HG02981 (cell line): ENCODE measurements around the gene CCT7.
"Not testable (repeated sequence)": the region's sequence is repeated elsewhere in the genome, so short reads cannot be mapped to it uniquely, and the experiment has no call there.

ENCODE experiments used
- ATAC-seq: cut with Tn5 transposase; IDR thresholded peaks from one replicate; pipeline ENCODE4 v1.9.1; 2021; ENCODE audit warnings: mild to moderate bottlenecking, moderate library complexity; ENCODE audit not compliant: unreplicated experiment

CCT7 gene

GRCh38 chr2:73233932-73234832, at the start of gene CCT7:
CCT7 (plus strand) TSS chr2:73234308; CDS start chr2:73234379, 71 bp downstream.
- peak; percentile 60 for ATAC-seq

GRCh38 chr2:73185965-73186364, 48.1 kb upstream of the CCT7 start:
- no peak for ATAC-seq

- ATAC-seq, result no peak
Measured at GRCh38 chr2:73187549-73187948, 46.6 kb upstream of the CCT7 start.

- no peak for ATAC-seq
Measured at GRCh38 chr2:73197579-73197978, 36.5 kb upstream of the CCT7 start.

GRCh38 chr2:73200281-73200680, 33.8 kb upstream of the CCT7 start:
- not testable (repeated sequence) for ATAC-seq

- ATAC-seq, result no peak
Measured at GRCh38 chr2:73202156-73203054, 31.7 kb upstream of the CCT7 start, which contains the start of gene NOTO. NOTO (plus strand) TSS chr2:73202574; CDS start chr2:73202667, 93 bp downstream.

GRCh38 chr2:73203055-73203681, 30.9 kb upstream of the CCT7 start:
- ATAC-seq, result no peak

GRCh38 chr2:73205611-73206010, 28.5 kb upstream of the CCT7 start:
- no peak for ATAC-seq

GRCh38 chr2:73208258-73208657, 25.9 kb upstream of the CCT7 start:
- no peak for ATAC-seq

GRCh38 chr2:73210019-73210418, 24.1 kb upstream of the CCT7 start:
- no peak for ATAC-seq

- ATAC-seq, result no peak
Measured at GRCh38 chr2:73210696-73211095, 23.4 kb upstream of the CCT7 start.

GRCh38 chr2:73212098-73212447, 22.0 kb upstream of the CCT7 start:
- no peak for ATAC-seq

GRCh38 chr2:73212448-73213176, 21.5 kb upstream of the CCT7 start:
- peak; percentile 70 for ATAC-seq

- peak; percentile 89 for ATAC-seq
Measured at GRCh38 chr2:73214120-73215035, 19.7 kb upstream of the CCT7 start, which contains the start of gene SMYD5. SMYD5 (plus strand) TSS chr2:73214245; CDS start chr2:73214267, 22 bp downstream.

- ATAC-seq, result no peak
Measured at GRCh38 chr2:73215254-73215653, 18.9 kb upstream of the CCT7 start.

- ATAC-seq, result no peak
Measured at GRCh38 chr2:73217160-73217559, 16.9 kb upstream of the CCT7 start.

GRCh38 chr2:73217826-73218225, 16.3 kb upstream of the CCT7 start:
- no peak for ATAC-seq

- no peak for ATAC-seq
Measured at GRCh38 chr2:73218298-73218697, 15.8 kb upstream of the CCT7 start.

GRCh38 chr2:73223821-73224220, 10.3 kb upstream of the CCT7 start:
- ATAC-seq, result no peak
